ENCODE measurements around the gene TFF2.

Gene TFF2

GRCh38 chr21:42320791-42321190 is 30.0 kb downstream of the TFF2 start:
- TF ChIP-seq, protein P1, sequence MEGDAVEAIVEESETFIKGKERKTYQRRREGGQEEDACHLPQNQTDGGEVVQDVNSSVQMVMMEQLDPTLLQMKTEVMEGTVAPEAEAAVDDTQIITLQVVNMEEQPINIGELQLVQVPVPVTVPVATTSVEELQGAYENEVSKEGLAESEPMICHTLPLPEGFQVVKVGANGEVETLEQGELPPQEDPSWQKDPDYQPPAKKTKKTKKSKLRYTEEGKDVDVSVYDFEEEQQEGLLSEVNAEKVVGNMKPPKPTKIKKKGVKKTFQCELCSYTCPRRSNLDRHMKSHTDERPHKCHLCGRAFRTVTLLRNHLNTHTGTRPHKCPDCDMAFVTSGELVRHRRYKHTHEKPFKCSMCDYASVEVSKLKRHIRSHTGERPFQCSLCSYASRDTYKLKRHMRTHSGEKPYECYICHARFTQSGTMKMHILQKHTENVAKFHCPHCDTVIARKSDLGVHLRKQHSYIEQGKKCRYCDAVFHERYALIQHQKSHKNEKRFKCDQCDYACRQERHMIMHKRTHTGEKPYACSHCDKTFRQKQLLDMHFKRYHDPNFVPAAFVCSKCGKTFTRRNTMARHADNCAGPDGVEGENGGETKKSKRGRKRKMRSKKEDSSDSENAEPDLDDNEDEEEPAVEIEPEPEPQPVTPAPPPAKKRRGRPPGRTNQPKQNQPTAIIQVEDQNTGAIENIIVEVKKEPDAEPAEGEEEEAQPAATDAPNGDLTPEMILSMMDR (conservative IDR thresholded peaks at IDR 0.05; ENCODE audit: low read depth, low read length) = no peak
- no peak for DNase-seq (ENCODE audit: low read depth)
- no peak overlapping the region for H3K4me3 ChIP-seq (ENCODE audit: low read depth, low read length)

DNA sequence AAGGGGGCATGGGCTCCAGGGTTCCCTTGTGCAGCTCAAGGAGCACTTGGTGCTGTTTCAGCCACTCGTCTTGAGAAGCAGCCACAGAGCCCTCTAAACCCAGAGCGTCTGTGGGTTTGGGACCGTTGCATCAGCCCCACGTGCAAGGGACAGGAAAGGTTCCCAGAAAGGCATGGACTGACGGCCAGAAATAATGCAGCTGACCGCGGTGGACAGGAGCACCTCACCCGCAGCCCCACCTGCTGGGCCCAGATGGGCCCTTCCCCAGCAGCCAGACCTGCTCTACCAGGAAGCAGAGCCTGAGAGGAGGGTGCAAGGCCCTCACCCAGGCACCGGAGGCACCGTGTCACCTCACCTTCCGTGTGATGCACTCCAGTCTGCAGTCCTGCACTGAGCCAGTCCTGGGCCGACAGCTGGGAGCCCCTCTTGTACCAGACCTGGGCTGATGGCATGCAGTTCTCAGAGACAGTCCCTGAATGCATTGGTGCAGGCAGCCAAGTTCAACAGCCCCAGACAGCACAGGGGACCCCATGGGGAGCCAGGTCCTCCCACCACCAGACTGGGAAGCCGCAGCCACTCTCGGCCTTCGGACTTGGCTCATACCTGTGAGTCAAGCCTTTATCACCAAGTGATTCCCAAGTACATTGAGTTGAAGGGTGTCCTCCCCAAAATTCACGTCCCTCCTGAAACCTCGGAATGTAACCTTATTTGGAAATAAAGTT is 30.8 kb downstream of the TFF2 start:
- TF ChIP-seq, protein P1 (conservative IDR thresholded peaks at IDR 0.05; ENCODE audit: low read depth, low read length) = no peak
- no peak for DNase-seq (ENCODE audit: low read depth)
- H3K4me3 ChIP-seq (ENCODE audit: low read depth, low read length) = no peak overlapping the region

DNA sequence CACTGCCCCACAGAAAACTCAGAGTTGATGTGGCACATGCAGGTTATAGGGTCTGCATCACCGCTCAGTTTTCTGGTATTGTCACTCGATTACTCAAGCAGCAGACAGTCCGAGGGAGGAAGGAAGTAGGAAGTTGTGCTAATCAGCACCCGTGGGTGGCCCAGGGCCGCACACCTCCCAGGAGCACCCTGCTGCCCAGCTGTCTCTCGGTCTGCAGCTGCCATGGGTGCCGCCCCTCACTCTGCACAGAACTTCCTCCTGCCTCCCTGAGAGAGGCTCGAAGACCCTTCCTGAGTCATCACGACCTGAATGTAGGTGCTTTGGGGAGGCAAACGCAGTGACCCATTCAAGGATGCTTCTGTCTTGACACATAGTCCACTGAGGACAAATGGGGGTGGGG is 31.4 kb downstream of the TFF2 start:
- no peak for DNase-seq (ENCODE audit: low read depth)
- TF ChIP-seq, protein P1 (conservative IDR thresholded peaks at IDR 0.05; ENCODE audit: low read depth, low read length) = no peak
- H3K4me3 ChIP-seq (ENCODE audit: low read depth, low read length) = no peak overlapping the region

- TF ChIP-seq, protein P1 (conservative IDR thresholded peaks at IDR 0.05; ENCODE audit: low read depth, low read length) = no peak
- H3K4me3 ChIP-seq (ENCODE audit: low read depth, low read length) = no peak overlapping the region
- no peak for DNase-seq (ENCODE audit: low read depth)
These were observed 32.7 kb downstream of the TFF2 start for GRCh38 chr21:42317826-42318746.

- DNase-seq (ENCODE audit: low read depth) = no peak
- no peak overlapping the region for H3K4me3 ChIP-seq (ENCODE audit: low read depth, low read length)
- TF ChIP-seq, protein P1 (conservative IDR thresholded peaks at IDR 0.05; ENCODE audit: low read depth, low read length) = no peak
These were observed 33.5 kb downstream of the TFF2 start for GRCh38 chr21:42317341-42317741.

- no peak for DNase-seq (ENCODE audit: low read depth)
- TF ChIP-seq, protein P1 (conservative IDR thresholded peaks at IDR 0.05; ENCODE audit: low read depth, low read length) = no peak
These were observed 33.9 kb downstream of the TFF2 start for GRCh38 chr21:42316891-42317290.

More at GRCh38 chr21:42316891-42317290, 33.9 kb downstream of the TFF2 start:
- H3K4me3 ChIP-seq (ENCODE audit: low read depth, low read length) = no peak overlapping the region

Data from choroid plexus epithelial cell (primary cell).